HepG2 (cell line): ENCODE results near the gene TBC1D20. TPM values are rescaled to one million over a fixed set of nuclear protein-coding genes. Genes with fewer than 3 reads are reported as not detected.

Source experiments
- CBFB ChIP-seq: sonication (generic); formaldehyde crosslinking; IDR thresholded peaks from 2 replicates; pipeline ENCODE4 v1.4.0; 2020; ENCODE audit warnings: missing genetic modification reagents
- FOSL2 ChIP-seq: sonication (generic); formaldehyde crosslinking; IDR thresholded peaks from 2 replicates; pipeline ENCODE4 v1.4.0; 2020; ENCODE audit warnings: missing genetic modification reagents
- FOXK1 ChIP-seq: sonication (generic); formaldehyde crosslinking; IDR thresholded peaks from 2 replicates; pipeline ENCODE4 v1.4.0; 2020; ENCODE audit warnings: low read depth, missing genetic modification reagents, borderline replicate concordance
- FOXP1 ChIP-seq, 2 experiments: fragments of 450-650 bp in 1 of 2; IDR thresholded peaks; 2 replicates each; pipeline ENCODE4 v1.6.1; 2017 to 2018; ENCODE audit warnings: antibody characterized with exemption in 1 of 2
- HOXA5 ChIP-seq: sonication (generic); formaldehyde crosslinking; IDR thresholded peaks from 2 replicates; pipeline ENCODE4 v1.4.0; 2020; ENCODE audit warnings: missing genetic modification reagents
- KLF12 ChIP-seq: sonication (generic); formaldehyde crosslinking; IDR thresholded peaks from 2 replicates; pipeline ENCODE4 v1.4.0; 2020; ENCODE audit warnings: missing genetic modification reagents, borderline replicate concordance
- NR2F1 ChIP-seq, 2 experiments: fragments of 450-650 bp in 1 of 2; formaldehyde crosslinking in 1 of 2; IDR thresholded peaks; 2 replicates each; pipeline versions ENCODE4 v1.5.0 to v1.6.1; 2016 to 2020; ENCODE audit warnings: mild to moderate bottlenecking in 1 of 2, missing compliant biosample characterization in 1 of 2, missing genetic modification reagents in 1 of 2, moderate library complexity in 1 of 2
- NR3C1 ChIP-seq: sonication (generic); formaldehyde crosslinking; IDR thresholded peaks from 2 replicates; pipeline ENCODE4 v1.4.0; 2020; ENCODE audit warnings: missing genetic modification reagents
- RBM22 ChIP-seq: fragments of 200-400 bp; formaldehyde crosslinking; optimal IDR thresholded peaks from 2 replicates; pipeline ENCODE3; 2017; ENCODE audit warnings: mild to moderate bottlenecking, low read length, moderate library complexity
- SALL1 ChIP-seq: sonication (generic); formaldehyde crosslinking; IDR thresholded peaks from 2 replicates; pipeline ENCODE4 v1.8.0; 2022; ENCODE audit warnings: mild to moderate bottlenecking, missing genetic modification reagents
- ZBTB40 ChIP-seq, 2 experiments: fragments of 450-650 bp in 1 of 2; sonication (generic) in 1 of 2; formaldehyde crosslinking in 1 of 2; IDR thresholded peaks; 2 replicates each; pipeline versions ENCODE4 v1.6.1 to v1.8.0; 2016 to 2022; ENCODE audit warnings: antibody characterized with exemption in 1 of 2, mild to moderate bottlenecking in 1 of 2, missing genetic modification reagents in 1 of 2
- ZFX ChIP-seq: sonication (generic); formaldehyde crosslinking; IDR thresholded peaks from 2 replicates; pipeline ENCODE4 v1.4.0; 2020; ENCODE audit warnings: mild to moderate bottlenecking, low read depth, missing genetic modification reagents, moderate library complexity
- ZMYM4 ChIP-seq: sonication (generic); formaldehyde crosslinking; IDR thresholded peaks from 2 replicates; pipeline ENCODE4 v1.8.1; 2023; ENCODE audit warnings: mild to moderate bottlenecking, missing genetic modification reagents
- ZNF160 ChIP-seq: sonication (generic); formaldehyde crosslinking; IDR thresholded peaks from 2 replicates; pipeline ENCODE4 v1.8.0; 2022; ENCODE audit warnings: mild to moderate bottlenecking, inconsistent platforms, missing genetic modification reagents
- ZNF362 ChIP-seq: sonication (generic); formaldehyde crosslinking; IDR thresholded peaks from 2 replicates; pipeline ENCODE4 v1.4.0; 2020; ENCODE audit warnings: missing genetic modification reagents, mild to moderate bottlenecking, borderline replicate concordance
- ZNF414 ChIP-seq: sonication (generic); formaldehyde crosslinking; IDR thresholded peaks from 2 replicates; pipeline ENCODE4 v1.5.0; 2020; ENCODE audit warnings: missing genetic modification reagents
- polyA plus RNA-seq, 8 experiments: library from polyadenylated mRNA; depleted of rRNA in 3 of 8; stranded (reverse) in 7 of 8; unstranded in 1 of 8; fragments of >200 nt; fragmentation: Illumina TruSeq in 4 of 8; extraction: Trizol in 4 of 8; gene quantifications; 2 replicates each; pipeline versions ENCODE4 v1.2.1 to v1.2.3, GENCODE V29; 2011 to 2016; ENCODE audit warnings: low read depth in 4 of 8, missing spikeins in 1 of 8, mixed read lengths in 1 of 8; ENCODE audit not compliant: insufficient read depth in 1 of 8
- total RNA-seq, 5 experiments: library from RNA; depleted of rRNA; stranded (reverse); fragments of >200 nt; fragmentation: Illumina TruSeq; extraction: Trizol; gene quantifications; 2 replicates each; pipeline ENCODE4 v1.2.3, GENCODE V29; 2016; ENCODE audit warnings: low read depth in 1 of 5
- TF ChIP-seq, protein P1 (sequence below): sonication (generic); formaldehyde crosslinking; IDR thresholded peaks from 2 replicates; pipeline ENCODE4 v1.8.1; 2023; ENCODE audit warnings: mild to moderate bottlenecking, inconsistent platforms, moderate library complexity, missing genetic modification reagents, borderline replicate concordance

Gene TBC1D20
- total and polyA plus RNA-seq, 2 of the 13 experiments (the other 11 are each of a cell fraction or from before 2014, with no cell fraction given), result 36.6 to 47.1 TPM

- TF ChIP-seq FOXP1 (IDR thresholded peaks at IDR 0.05), result no peak
- TF ChIP-seq FOXP1 (CRISPR knock-in tag; IDR thresholded peaks at IDR 0.05), result no peak
- TF ChIP-seq HOXA5, result no peak
- TF ChIP-seq ZMYM4 (CRISPR knock-in tag), result peak; percentile 77
- TF ChIP-seq ZFX, result peak; percentile 20; the same call in 1 of the 2 replicates
- 0 out of 2 replicates have a peak, but pooled peaks have one; percentile 19 for TF ChIP-seq SALL1 (CRISPR knock-in tag)
- TF ChIP-seq KLF12 (CRISPR knock-in tag), result no peak
- TF ChIP-seq NR2F1 (CRISPR knock-in tag; IDR thresholded peaks at IDR 0.05), result 0 out of 4 replicates have a peak, but pooled peaks of 1 of the 2 experiments have one; percentile 8
- no peak for TF ChIP-seq NR3C1 (CRISPR knock-in tag)
- peak; percentile 49; the same call in 1 of the 2 replicates for TF ChIP-seq ZNF362 (CRISPR knock-in tag)
- TF ChIP-seq ZBTB40 (IDR thresholded peaks at IDR 0.05), result no peak
- no peak for TF ChIP-seq ZBTB40 (CRISPR knock-in tag; IDR thresholded peaks at IDR 0.05)
- TF ChIP-seq FOSL2 (CRISPR knock-in tag), result 0 out of 2 replicates have a peak, but pooled peaks have one; percentile 9
- TF ChIP-seq, protein P1, sequence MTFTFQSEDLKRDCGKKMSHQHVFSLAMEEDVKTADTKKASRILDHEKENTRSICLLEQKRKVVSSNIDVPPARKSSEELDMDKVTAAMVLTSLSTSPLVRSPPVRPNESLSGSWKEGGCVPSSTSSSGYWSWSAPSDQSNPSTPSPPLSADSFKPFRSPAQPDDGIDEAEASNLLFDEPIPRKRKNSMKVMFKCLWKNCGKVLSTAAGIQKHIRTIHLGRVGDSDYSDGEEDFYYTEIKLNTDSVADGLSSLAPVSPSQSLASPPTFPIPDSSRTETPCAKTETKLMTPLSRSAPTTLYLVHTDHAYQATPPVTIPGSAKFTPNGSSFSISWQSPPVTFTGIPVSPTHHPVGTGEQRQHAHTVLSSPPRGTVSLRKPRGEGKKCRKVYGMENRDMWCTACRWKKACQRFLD, result 0 out of 2 replicates have a peak, but pooled peaks have one; percentile 2
- TF ChIP-seq RBM22, result peak; percentile 76
- TF ChIP-seq FOXK1, result no peak
- TF ChIP-seq CBFB (CRISPR knock-in tag), result no peak
- TF ChIP-seq ZNF414, result no peak
- 0 out of 2 replicates have a peak, but pooled peaks have one; percentile 3 for TF ChIP-seq ZNF160 (CRISPR knock-in tag)
These were observed 46.5 kb downstream of the TBC1D20 start (continued) for GRCh38 chr20:415820-416322.
